H1 (cell line): ENCODE results near the gene TTR. TPM values are rescaled to one million over a fixed set of nuclear protein-coding genes. Genes with fewer than 3 reads are reported as not detected.

Experiments
- CTCF ChIA-PET: fragments of 300-600 bp; sonication (Branson Sonifier 250); formaldehyde crosslinking; loops from one replicate; lab custom pipeline; 2021; ENCODE audit not compliant: partially characterized antibody; lab: Charles Lee
- POLR2A ChIA-PET: fragments of 300-600 bp; sonication (Branson Sonifier 250); formaldehyde crosslinking; loops from one replicate; lab custom pipeline; 2021; ENCODE audit warnings: inconsistent platforms; ENCODE audit not compliant: partially characterized antibody; lab: Charles Lee
- DNase-seq, 2 experiments: peaks; one replicate each; pipeline versions ENCODE4 v3.0.0 to v3.0.0-alpha.2; 2010 to 2022; ENCODE audit warnings: low spot score in 2 of 2, low read depth in 1 of 2, mixed read lengths in 1 of 2
- FAIRE-seq: peaks from 2 replicates; lab custom pipeline; 2011; peaks lifted over from hg19 to GRCh38; lab: Jason Lieb, UNC
- H2AFZ ChIP-seq: 2 replicates; pipeline ENCODE4 v1.8.1; 2012; ENCODE audit warnings: low read length, inconsistent platforms
- H2AK5ac ChIP-seq: 2 replicates; pipeline ENCODE4 v1.6.1; 2013; ENCODE audit warnings: low read depth, low read length
- H2BK120ac ChIP-seq: replicated peaks from 2 replicates; pipeline ENCODE3; 2013; ENCODE audit warnings: low read depth, low read length, inconsistent platforms
- H2BK12ac ChIP-seq: 2 replicates; pipeline ENCODE4 v1.6.1; 2013; ENCODE audit warnings: low read depth, low read length
- H2BK15ac ChIP-seq: 2 replicates; pipeline ENCODE4 v1.6.1; 2013; ENCODE audit warnings: low read length
- H2BK20ac ChIP-seq: 2 replicates; pipeline ENCODE4 v1.6.1; 2013; ENCODE audit warnings: low read length
- H2BK5ac ChIP-seq: 2 replicates; pipeline ENCODE4 v1.6.1; 2013; ENCODE audit warnings: low read depth, low read length
- H3K14ac ChIP-seq: 2 replicates; pipeline ENCODE4 v1.6.1; 2013; ENCODE audit warnings: inconsistent platforms; ENCODE audit not compliant: insufficient read length
- H3K18ac ChIP-seq: 2 replicates; pipeline ENCODE4 v1.6.1; 2013; ENCODE audit warnings: low read length; ENCODE audit errors: extremely low read depth
- H3K23ac ChIP-seq: 2 replicates; pipeline ENCODE4 v1.6.1; 2013; ENCODE audit warnings: inconsistent platforms; ENCODE audit not compliant: insufficient read length
- H3K23me2 ChIP-seq: 2 replicates; pipeline ENCODE4 v1.6.1; 2013; ENCODE audit warnings: low read depth, low read length
- H3K27ac ChIP-seq: 2 replicates; pipeline ENCODE4 v1.6.1; 2011; ENCODE audit warnings: low read depth, low read length, inconsistent platforms
- H3K27me3 ChIP-seq, 4 experiments: replicated peaks in 1 of 4; 1 replicate in 1 of 4; 2 replicates in 3 of 4; pipeline versions ENCODE4 v1.6.1 to v1.8.1; 2011 to 2013; ENCODE audit warnings: low read length in 3 of 4, mild to moderate bottlenecking in 3 of 4, inconsistent platforms in 2 of 4, mixed read lengths in 2 of 4, moderate library complexity in 1 of 4; ENCODE audit not compliant: control insufficient read depth in 3 of 4, insufficient read depth in 3 of 4; ENCODE audit errors: extremely low read depth in 1 of 4
- H3K36me3 ChIP-seq, 4 experiments: 2 replicates each; pipeline versions ENCODE4 v1.6.1 to v1.8.1; 2011 to 2013; ENCODE audit warnings: mild to moderate bottlenecking in 4 of 4, low read length in 3 of 4, moderate library complexity in 2 of 4, control low read depth in 1 of 4, inconsistent platforms in 1 of 4; ENCODE audit not compliant: insufficient read depth in 4 of 4, control insufficient read depth in 2 of 4
- H3K4ac ChIP-seq: replicated peaks from 2 replicates; pipeline ENCODE3; 2013; ENCODE audit warnings: low read length, low read depth, mixed read lengths, inconsistent platforms; ENCODE audit not compliant: insufficient read length
- H3K4me1 ChIP-seq, 4 experiments: replicated peaks in 1 of 4; 1 replicate in 1 of 4; 2 replicates in 3 of 4; pipeline versions ENCODE4 v1.6.1 to v1.8.1; 2011 to 2013; ENCODE audit warnings: low read length in 3 of 4, inconsistent platforms in 2 of 4, mixed read lengths in 1 of 4; ENCODE audit not compliant: insufficient read depth in 4 of 4, control insufficient read depth in 3 of 4
- H3K4me2 ChIP-seq, 2 experiments: 2 replicates each; pipeline versions ENCODE4 v1.6.1 to v1.8.1; 2011 to 2013; ENCODE audit warnings: low read depth in 2 of 2, low read length in 2 of 2, control low read depth in 1 of 2, inconsistent platforms in 1 of 2, mild to moderate bottlenecking in 1 of 2; ENCODE audit not compliant: insufficient read depth in 1 of 2
- H3K4me3 ChIP-seq, 4 experiments: fragments of 200-600, 300-600 bp in 1 of 4; sonication (generic), shearing (Covaris generic), sonication (Bioruptor Twin) in 1 of 4; 2 replicates each; pipeline versions ENCODE4 v1.5.1 to v1.8.1; 2011 to 2016; ENCODE audit warnings: low read length in 4 of 4, low read depth in 3 of 4, control low read depth in 2 of 4, inconsistent platforms in 2 of 4, mild to moderate bottlenecking in 2 of 4, mixed read lengths in 1 of 4, moderate library complexity in 1 of 4; ENCODE audit not compliant: insufficient read depth in 2 of 4; ENCODE audit errors: extremely low read depth in 1 of 4
- H3K56ac ChIP-seq: replicated peaks from 2 replicates; pipeline ENCODE3; 2013; ENCODE audit warnings: low read depth, mild to moderate bottlenecking, mixed read lengths, low read length, inconsistent platforms; ENCODE audit not compliant: insufficient read length
- H3K79me1 ChIP-seq: 2 replicates; pipeline ENCODE4 v1.6.1; 2013; ENCODE audit warnings: low read depth, low read length, control low read depth
- H3K79me2 ChIP-seq, 2 experiments: 2 replicates each; pipeline versions ENCODE4 v1.6.1 to v1.8.1; 2012 to 2013; ENCODE audit warnings: low read length in 2 of 2, mild to moderate bottlenecking in 2 of 2, inconsistent platforms in 1 of 2; ENCODE audit not compliant: insufficient read depth in 2 of 2, control insufficient read depth in 1 of 2
- H3K9ac ChIP-seq, 4 experiments: replicated peaks in 1 of 4; 1 replicate in 1 of 4; 2 replicates in 3 of 4; pipeline versions ENCODE4 v1.6.1 to v1.8.1; 2011 to 2013; ENCODE audit warnings: low read depth in 3 of 4, low read length in 3 of 4, control low read depth in 2 of 4, mild to moderate bottlenecking in 2 of 4, moderate library complexity in 2 of 4, inconsistent platforms in 1 of 4; ENCODE audit errors: extremely low read depth in 1 of 4
- H3K9me3 ChIP-seq, 2 experiments: 2 replicates each; pipeline versions ENCODE4 v1.6.1 to v1.8.1; 2012 to 2013; ENCODE audit warnings: mild to moderate bottlenecking in 2 of 2, moderate library complexity in 2 of 2, control low read depth in 1 of 2, inconsistent platforms in 1 of 2, low read depth in 1 of 2, low read length in 1 of 2, mixed read lengths in 1 of 2; ENCODE audit not compliant: insufficient read depth in 2 of 2
- H4K20me1 ChIP-seq, 2 experiments: replicated peaks in 1 of 2; 2 replicates each; pipeline versions ENCODE3 to v1.8.1; 2011 to 2013; ENCODE audit warnings: inconsistent platforms in 2 of 2, low read length in 2 of 2, mild to moderate bottlenecking in 1 of 2; ENCODE audit not compliant: insufficient read depth in 2 of 2, control insufficient read depth in 1 of 2
- H4K5ac ChIP-seq: 2 replicates; pipeline ENCODE4 v1.6.1; 2013; ENCODE audit warnings: low read length, low read depth, mixed read lengths, inconsistent platforms; ENCODE audit not compliant: insufficient read length
- H4K8ac ChIP-seq: 2 replicates; pipeline ENCODE4 v1.8.0; 2013; ENCODE audit warnings: mild to moderate bottlenecking, moderate library complexity, low read length, inconsistent platforms; ENCODE audit not compliant: insufficient read depth; ENCODE audit errors: extremely low read depth
- H4K91ac ChIP-seq: replicated peaks from 2 replicates; pipeline ENCODE3; 2013; ENCODE audit warnings: low read length, mixed read lengths, inconsistent platforms; ENCODE audit not compliant: insufficient read length
- BACH1 ChIP-seq: IDR thresholded peaks from 2 replicates; pipeline ENCODE4 v1.6.1; 2012; ENCODE audit warnings: low read length, improper control_type of control experiment
- BCL11A ChIP-seq, 2 experiments: IDR thresholded peaks; one replicate each; pipeline ENCODE4 v1.6.1; 2011; ENCODE audit warnings: low read depth in 2 of 2, low read length in 2 of 2, mild to moderate bottlenecking in 2 of 2
- CBX8 ChIP-seq: fragments of 300-800, 300-1000 bp; sonication (generic); IDR thresholded peaks from 2 replicates; pipeline ENCODE4 v1.7.1; 2016; ENCODE audit warnings: low read depth, low read length, borderline replicate concordance
- CEBPB ChIP-seq: IDR thresholded peaks from 2 replicates; pipeline ENCODE4 v1.6.1; 2012; ENCODE audit warnings: low read depth, low read length
- CREB1 ChIP-seq: IDR thresholded peaks from 2 replicates; pipeline ENCODE4 v1.6.1; 2012; ENCODE audit warnings: inconsistent platforms
- CTBP2 ChIP-seq: IDR thresholded peaks from 2 replicates; pipeline ENCODE4 v1.7.0; 2011; ENCODE audit warnings: borderline replicate concordance, mild to moderate bottlenecking, moderate library complexity, mixed read lengths, low read length; ENCODE audit not compliant: insufficient read depth, insufficient read length
- EGR1 ChIP-seq: IDR thresholded peaks from 2 replicates; pipeline ENCODE4 v1.6.1; 2011; ENCODE audit warnings: low read depth, low read length, borderline replicate concordance
- SUZ12 ChIP-seq: fragments of 200-600 bp; sonication (generic); IDR thresholded peaks from 2 replicates; pipeline ENCODE4 v1.6.1; 2012; ENCODE audit warnings: mild to moderate bottlenecking, inconsistent platforms, low read length, moderate library complexity, mixed read lengths
- TBP ChIP-seq: IDR thresholded peaks from 2 replicates; pipeline ENCODE4 v1.6.1; 2011; ENCODE audit warnings: low read depth, low read length, improper control_type of control experiment
- TCF12 ChIP-seq: IDR thresholded peaks from 2 replicates; pipeline ENCODE4 v1.6.1; 2011; ENCODE audit warnings: low read depth, mild to moderate bottlenecking, low read length
- TEAD4 ChIP-seq: IDR thresholded peaks from 2 replicates; pipeline ENCODE4 v1.6.1; 2012; ENCODE audit warnings: low read depth, low read length, inconsistent platforms, mixed read lengths
- WGBS, 2 experiments: shearing (Covaris generic) in 1 of 2; methylation state at CpG; one replicate each; pipeline versions ENCODE4 v1.1.6 to v1.1.7; 2013 to 2015; ENCODE audit warnings: low lambda C conversion rate in 2 of 2, mixed read lengths in 2 of 2, inconsistent platforms in 1 of 2, low coverage in 1 of 2, missing lambda C conversion rate in 1 of 2; ENCODE audit not compliant: insufficient replicate concordance in 2 of 2, insufficient coverage in 1 of 2, insufficient read length in 1 of 2; ENCODE audit errors: extremely low coverage in 1 of 2, missing lambda C conversion rate in 1 of 2; 5-methylcytosine and 5-hydroxymethylcytosine counted together
- polyA plus RNA-seq, 7 experiments: library from polyadenylated mRNA; depleted of rRNA in 3 of 7; stranded (reverse) in 5 of 7; unstranded in 2 of 7; fragments of >200 nt in 5 of 7; fragments of 200-250 nt in 2 of 7; gene quantifications; 1 replicate in 5 of 7; 2 replicates in 1 of 7; 4 replicates in 1 of 7; pipeline versions ENCODE4 v1.2.1 to v1.2.3, GENCODE V29; 2011 to 2013; ENCODE audit warnings: missing spikeins in 2 of 7, mixed read lengths in 2 of 7
- total RNA-seq: library from RNA; stranded (reverse); fragmentation: NEBNext Ultra II Directional; extraction: Animal tissue kit (Norgen Biotek cat#: 25700); gene quantifications from 2 replicates; pipeline ENCODE4 v1.2.1, GENCODE V29; 2021
- TF ChIP-seq, protein P1 (sequence below): IDR thresholded peaks from 2 replicates; pipeline ENCODE4 v1.6.1; 2012; ENCODE audit warnings: inconsistent platforms
- TF ChIP-seq, protein P2 (sequence below), 3 experiments: IDR thresholded peaks; 1 replicate in 2 of 3; 2 replicates in 1 of 3; pipeline versions ENCODE4 v1.5.1 to v1.6.1; 2011; ENCODE audit warnings: low read length in 3 of 3, mild to moderate bottlenecking in 3 of 3, inconsistent platforms in 2 of 3, low read depth in 1 of 3, moderate library complexity in 1 of 3; ENCODE audit not compliant: insufficient read depth in 1 of 3; ENCODE audit errors: control extremely low read depth in 1 of 3

The TTR gene
- total and polyA plus RNA-seq, 2 of the 8 experiments (the other 6 are each of a cell fraction or from before 2014, with no cell fraction given) = not detected

DNA sequence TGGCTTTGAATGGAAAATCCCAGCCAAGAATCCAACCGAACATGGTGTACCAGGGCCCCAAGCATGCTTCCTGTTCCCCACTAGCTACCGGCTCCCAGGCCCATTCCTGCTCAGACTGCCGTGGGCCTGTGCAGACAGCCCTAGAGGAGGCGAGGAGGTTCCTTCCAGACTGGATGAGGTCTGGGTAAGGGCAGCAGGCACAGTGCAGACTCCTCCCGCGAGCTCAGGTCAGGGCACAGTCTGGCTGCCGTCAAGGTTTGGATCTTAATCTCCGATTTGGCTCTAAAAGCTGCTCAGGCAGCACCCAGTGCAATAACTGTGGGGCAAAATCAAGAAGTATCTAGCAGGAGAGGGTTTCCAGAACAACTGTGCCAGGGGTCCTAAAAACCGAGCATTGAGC is 19.3 kb upstream of the TTR start:
- FAIRE-seq (no peak), DNase-seq (no peak)
- no peak overlapping the region for H3K23ac ChIP-seq
- ChIA-PET POLR2A (no interaction called here), CTCF (interaction anchor here (0.5 to 2.7 kb wide), 5 partner anchors 9 to 150 kb away, joined by 3 to 11 read pairs (median 6); no protein-coding TSS in a partner anchor)
- no peak overlapping the region for H4K8ac ChIP-seq
- H2BK20ac ChIP-seq = no peak overlapping the region
- no peak overlapping the region for H2BK5ac ChIP-seq
- no peaks in the 10 kb centered on the region for H3K23me2 ChIP-seq
- H3K79me2 ChIP-seq = no peaks in the 10 kb centered on the region
- H3K18ac ChIP-seq = no peak overlapping the region
- H3K4me1 ChIP-seq = no peaks in the 10 kb centered on the region
- no peak overlapping the region for H3K9ac ChIP-seq
- H3K14ac ChIP-seq = no peak overlapping the region
- no peak overlapping the region for H4K5ac ChIP-seq
- 87% methylated on average over 9 of the region's 9 CpGs; no CpG with 5 or more reads in 1 of the 2 experiments for WGBS, 2 experiments
- H3K4me3 ChIP-seq = no peak overlapping the region
- no peak overlapping the region for H4K91ac ChIP-seq
- H2BK120ac ChIP-seq = no peak overlapping the region
- no peaks in the 10 kb centered on the region for H4K20me1 ChIP-seq
- no peaks in the 10 kb centered on the region for H3K79me1 ChIP-seq
- H2BK12ac ChIP-seq = no peak overlapping the region
- no peaks in the 10 kb centered on the region for H3K9me3 ChIP-seq
- H2BK15ac ChIP-seq = no peak overlapping the region
- no peak overlapping the region for H3K27ac ChIP-seq
- H2AK5ac ChIP-seq = no peak overlapping the region
- H2AFZ ChIP-seq = no peak overlapping the region
- H3K27me3 ChIP-seq = no peaks in the 10 kb centered on the region
- no peaks in the 10 kb centered on the region for H3K36me3 ChIP-seq
- no peak overlapping the region for H3K56ac ChIP-seq
- H3K4me2 ChIP-seq = no peak overlapping the region
- no peak overlapping the region for H3K4ac ChIP-seq
- no peak for TF ChIP-seq CREB1
- no peak for TF ChIP-seq BACH1
- TF ChIP-seq, protein P1, sequence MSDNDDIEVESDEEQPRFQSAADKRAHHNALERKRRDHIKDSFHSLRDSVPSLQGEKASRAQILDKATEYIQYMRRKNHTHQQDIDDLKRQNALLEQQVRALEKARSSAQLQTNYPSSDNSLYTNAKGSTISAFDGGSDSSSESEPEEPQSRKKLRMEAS = no peak
- TF ChIP-seq TBP = no peak
- no peak for TF ChIP-seq SUZ12
- no peak for TF ChIP-seq TEAD4
- no peak for TF ChIP-seq CEBPB
- TF ChIP-seq TCF12 = no peak
- TF ChIP-seq EGR1 = no peak
- TF ChIP-seq BCL11A (IDR thresholded peaks at IDR 0.05; ENCODE audit: low read depth in 2 of 2, low read length in 2 of 2) = no peak
- TF ChIP-seq, protein P2, sequence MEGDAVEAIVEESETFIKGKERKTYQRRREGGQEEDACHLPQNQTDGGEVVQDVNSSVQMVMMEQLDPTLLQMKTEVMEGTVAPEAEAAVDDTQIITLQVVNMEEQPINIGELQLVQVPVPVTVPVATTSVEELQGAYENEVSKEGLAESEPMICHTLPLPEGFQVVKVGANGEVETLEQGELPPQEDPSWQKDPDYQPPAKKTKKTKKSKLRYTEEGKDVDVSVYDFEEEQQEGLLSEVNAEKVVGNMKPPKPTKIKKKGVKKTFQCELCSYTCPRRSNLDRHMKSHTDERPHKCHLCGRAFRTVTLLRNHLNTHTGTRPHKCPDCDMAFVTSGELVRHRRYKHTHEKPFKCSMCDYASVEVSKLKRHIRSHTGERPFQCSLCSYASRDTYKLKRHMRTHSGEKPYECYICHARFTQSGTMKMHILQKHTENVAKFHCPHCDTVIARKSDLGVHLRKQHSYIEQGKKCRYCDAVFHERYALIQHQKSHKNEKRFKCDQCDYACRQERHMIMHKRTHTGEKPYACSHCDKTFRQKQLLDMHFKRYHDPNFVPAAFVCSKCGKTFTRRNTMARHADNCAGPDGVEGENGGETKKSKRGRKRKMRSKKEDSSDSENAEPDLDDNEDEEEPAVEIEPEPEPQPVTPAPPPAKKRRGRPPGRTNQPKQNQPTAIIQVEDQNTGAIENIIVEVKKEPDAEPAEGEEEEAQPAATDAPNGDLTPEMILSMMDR (IDR thresholded peaks at IDR 0.05; ENCODE audit: control extremely low read depth in 1 of 3, insufficient read depth in 1 of 3, low read depth in 1 of 3, low read length in 3 of 3) = no peak
- TF ChIP-seq CTBP2 = no peak
- no peak for TF ChIP-seq CBX8
